ENCODE results near the gene MAP2K4. TPM values are rescaled to one million over a fixed set of nuclear protein-coding genes. Genes with fewer than 3 reads are reported as not detected.

The MAP2K4 gene
- total RNA-seq, 2 experiments from 2014 or later, result 12.3 to 29.1 TPM

DNA sequence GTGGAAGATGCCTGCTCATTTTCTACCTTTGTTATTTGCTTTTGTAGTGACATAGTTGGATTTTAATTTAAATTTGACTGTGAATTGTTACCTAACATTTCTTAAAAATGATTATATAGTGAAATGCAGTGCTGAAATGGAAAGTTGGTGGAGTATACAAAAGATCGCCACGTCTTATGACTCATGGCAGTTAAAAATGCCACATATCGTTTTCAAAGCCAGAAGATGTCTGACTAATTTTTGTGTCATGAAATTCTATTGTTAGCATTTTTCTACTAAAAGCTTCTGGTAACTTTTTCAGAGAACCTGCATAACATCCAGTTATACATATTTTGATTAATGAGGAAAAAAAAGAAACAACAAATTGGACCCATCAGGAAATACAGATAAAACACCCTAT lies 20.6 kb downstream of the MAP2K4 start:
- peaks cover 10% of the 10 kb centered on the region; the same call in 1 of the 2 replicates for H3K79me2 ChIP-seq (ENCODE audit: insufficient read depth, low read depth, low read length)
- TF ChIP-seq EZH2phosphoT487 (IDR thresholded peaks at IDR 0.05; ENCODE audit: borderline replicate concordance, low read depth, low read length), result no peak
- TF ChIP-seq, protein P1, sequence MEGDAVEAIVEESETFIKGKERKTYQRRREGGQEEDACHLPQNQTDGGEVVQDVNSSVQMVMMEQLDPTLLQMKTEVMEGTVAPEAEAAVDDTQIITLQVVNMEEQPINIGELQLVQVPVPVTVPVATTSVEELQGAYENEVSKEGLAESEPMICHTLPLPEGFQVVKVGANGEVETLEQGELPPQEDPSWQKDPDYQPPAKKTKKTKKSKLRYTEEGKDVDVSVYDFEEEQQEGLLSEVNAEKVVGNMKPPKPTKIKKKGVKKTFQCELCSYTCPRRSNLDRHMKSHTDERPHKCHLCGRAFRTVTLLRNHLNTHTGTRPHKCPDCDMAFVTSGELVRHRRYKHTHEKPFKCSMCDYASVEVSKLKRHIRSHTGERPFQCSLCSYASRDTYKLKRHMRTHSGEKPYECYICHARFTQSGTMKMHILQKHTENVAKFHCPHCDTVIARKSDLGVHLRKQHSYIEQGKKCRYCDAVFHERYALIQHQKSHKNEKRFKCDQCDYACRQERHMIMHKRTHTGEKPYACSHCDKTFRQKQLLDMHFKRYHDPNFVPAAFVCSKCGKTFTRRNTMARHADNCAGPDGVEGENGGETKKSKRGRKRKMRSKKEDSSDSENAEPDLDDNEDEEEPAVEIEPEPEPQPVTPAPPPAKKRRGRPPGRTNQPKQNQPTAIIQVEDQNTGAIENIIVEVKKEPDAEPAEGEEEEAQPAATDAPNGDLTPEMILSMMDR (conservative IDR thresholded peaks at IDR 0.05; ENCODE audit: low read length), result no peak
- BruUV-seq (replicated peaks), result no TSS peak

DNA sequence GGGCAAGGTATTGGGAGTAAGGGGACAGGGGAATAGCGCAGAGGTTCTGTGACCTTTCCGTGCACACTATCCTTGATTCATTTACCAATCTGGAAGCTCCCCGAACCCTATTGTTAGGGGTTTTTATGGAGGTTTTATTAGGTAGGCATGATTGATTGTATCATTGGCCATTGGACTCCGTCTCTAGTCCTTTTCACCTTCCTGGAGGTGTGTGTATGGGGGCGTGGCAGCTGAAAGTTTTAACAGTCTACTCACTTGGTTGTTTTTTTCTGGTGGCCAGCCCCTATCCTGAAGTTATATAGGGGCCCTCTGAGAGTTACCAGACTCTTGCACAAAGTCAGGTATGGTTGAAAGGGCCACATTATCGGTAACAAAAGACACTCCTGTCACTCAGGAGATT lies 23.0 kb downstream of the MAP2K4 start:
- Histone ChIP-seq H3K4me3 (ENCODE audit: low read depth, low read length, poor library complexity, severe bottlenecking) (no peak overlapping the region), H3K27ac (ENCODE audit: low read depth, low read length, poor library complexity, severe bottlenecking) (no peak overlapping the region), H3K9me2 (ENCODE audit: insufficient read depth, low read length) (no peaks in the 10 kb centered on the region), H2AFZ (ENCODE audit: low read length) (no peak overlapping the region), H3K4me1 (ENCODE audit: insufficient read depth, low read length, poor library complexity, severe bottlenecking) (no peaks in the 10 kb centered on the region), H3K36me3 (ENCODE audit: insufficient read depth, low read length) (no peaks in the 10 kb centered on the region), H4K20me1 (ENCODE audit: insufficient read depth, low read length) (peaks cover 17% of the 10 kb centered on the region), H3K9me3 (ENCODE audit: low read length) (no peaks in the 10 kb centered on the region), H3K4me2 (ENCODE audit: low read length) (no peak overlapping the region), H3K79me2 (ENCODE audit: insufficient read depth, low read depth, low read length) (peaks cover 9% of the 10 kb centered on the region; the same call in 1 of the 2 replicates)
- POLR2A ChIA-PET, result interaction anchor here (0.6 kb wide), 1 partner anchor 9 kb away, joined by 3 read pairs; no protein-coding TSS in a partner anchor
- DNase-seq (ENCODE audit: low spot score), result no peak
- no TSS peak for BruUV-seq (replicated peaks)
- TF ChIP-seq EZH2phosphoT487 (IDR thresholded peaks at IDR 0.05; ENCODE audit: borderline replicate concordance, low read depth, low read length), result no peak
- TF ChIP-seq, protein P1 (conservative IDR thresholded peaks at IDR 0.05; ENCODE audit: low read length), result no peak
- intact Hi-C loops (cut with micrococcal nuclease; ENCODE audit: unreplicated experiment), result no loop called here
- CTCF ChIA-PET (ENCODE audit: unreplicated experiment), result no interaction called here

More for the DNA sequence above, 20.6 kb downstream of the MAP2K4 start:
- H3K9me3 ChIP-seq (ENCODE audit: low read length), result no peaks in the 10 kb centered on the region
- H2AFZ ChIP-seq (ENCODE audit: low read length), result no peak overlapping the region
- no peak overlapping the region for H3K27ac ChIP-seq (ENCODE audit: low read depth, low read length, poor library complexity, severe bottlenecking)
- H3K9me2 ChIP-seq (ENCODE audit: insufficient read depth, low read length), result no peaks in the 10 kb centered on the region
- H3K4me2 ChIP-seq (ENCODE audit: low read length), result no peak overlapping the region
- H3K4me3 ChIP-seq (ENCODE audit: low read depth, low read length, poor library complexity, severe bottlenecking), result no peak overlapping the region
- POLR2A ChIA-PET, result no interaction called here
- DNase-seq (ENCODE audit: low spot score), result no peak
- intact Hi-C loops (cut with micrococcal nuclease; ENCODE audit: unreplicated experiment), result no loop called here
- H3K36me3 ChIP-seq (ENCODE audit: insufficient read depth, low read length), result no peaks in the 10 kb centered on the region
- peaks cover 27% of the 10 kb centered on the region for H4K20me1 ChIP-seq (ENCODE audit: insufficient read depth, low read length)
- no peaks in the 10 kb centered on the region for H3K4me1 ChIP-seq (ENCODE audit: insufficient read depth, low read length, poor library complexity, severe bottlenecking)
- CTCF ChIA-PET (ENCODE audit: unreplicated experiment), result no interaction called here

DNA sequence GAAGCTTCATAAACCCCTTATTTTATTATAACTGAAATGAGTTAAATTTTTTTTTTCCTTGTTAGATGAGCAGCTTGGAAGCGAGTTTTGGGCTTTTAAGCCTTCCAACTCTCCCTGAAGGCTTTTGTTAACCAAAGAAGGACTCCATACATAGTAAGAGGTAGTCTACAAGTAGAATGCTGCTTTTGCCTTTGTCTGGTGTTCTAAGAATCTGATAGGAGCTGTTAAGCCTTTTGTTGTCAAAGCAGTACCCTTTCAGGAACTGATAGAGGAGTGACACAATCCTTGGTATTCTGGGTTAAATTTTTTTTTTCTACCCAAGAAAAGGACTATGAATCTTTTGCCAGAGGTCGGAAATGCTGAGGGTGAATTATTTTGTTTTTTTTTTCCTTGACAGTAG lies 26.1 kb downstream of the MAP2K4 start:
- H4K20me1 ChIP-seq (ENCODE audit: insufficient read depth, low read length), result peaks cover 23% of the 10 kb centered on the region; the same call in 1 of the 2 replicates
- CTCF ChIA-PET (ENCODE audit: unreplicated experiment), result no interaction called here
- POLR2A ChIA-PET, result no interaction called here
- no peak overlapping the region for H3K4me3 ChIP-seq (ENCODE audit: low read depth, low read length, poor library complexity, severe bottlenecking)
- H3K9me3 ChIP-seq (ENCODE audit: low read length), result no peaks in the 10 kb centered on the region
- no peaks in the 10 kb centered on the region for H3K9me2 ChIP-seq (ENCODE audit: insufficient read depth, low read length)
- H2AFZ ChIP-seq (ENCODE audit: low read length), result no peak overlapping the region
- intact Hi-C loops (cut with micrococcal nuclease; ENCODE audit: unreplicated experiment), result no loop called here
- H3K27ac ChIP-seq (ENCODE audit: low read depth, low read length, poor library complexity, severe bottlenecking), result no peak overlapping the region
- no peak overlapping the region for H3K4me2 ChIP-seq (ENCODE audit: low read length)
- peaks cover 21% of the 10 kb centered on the region for H3K79me2 ChIP-seq (ENCODE audit: insufficient read depth, low read depth, low read length)
- TF ChIP-seq, protein P1 (conservative IDR thresholded peaks at IDR 0.05; ENCODE audit: low read length), result no peak
- no peak for TF ChIP-seq EZH2phosphoT487 (IDR thresholded peaks at IDR 0.05; ENCODE audit: borderline replicate concordance, low read depth, low read length)
- BruUV-seq (replicated peaks), result no TSS peak
- no peak for DNase-seq (ENCODE audit: low spot score)
- no peaks in the 10 kb centered on the region for H3K4me1 ChIP-seq (ENCODE audit: insufficient read depth, low read length, poor library complexity, severe bottlenecking)
- no peaks in the 10 kb centered on the region for H3K36me3 ChIP-seq (ENCODE audit: insufficient read depth, low read length)
